ENCODE data around the gene PTPRD.

The PTPRD gene

GRCh38 chr9:8408575-8409190 lies 2204.1 kb downstream of the PTPRD start:
- Histone ChIP-seq H3K27me3 (ENCODE audit: insufficient read depth, low read length) (no peaks in the 10 kb centered on the region), H2AFZ (ENCODE audit: low read depth, low read length) (no peak overlapping the region), H3K4me3 (ENCODE audit: low read length) (no peak overlapping the region)

GRCh38 chr9:8401961-8402705 lies 2210.7 kb downstream of the PTPRD start:
- no peaks in the 10 kb centered on the region for H3K27me3 ChIP-seq (ENCODE audit: insufficient read depth, low read length)

More at GRCh38 chr9:8408575-8409190, 2204.1 kb downstream of the PTPRD start:
- H3K9me3 ChIP-seq (ENCODE audit: low read length): no peaks in the 10 kb centered on the region
- no peaks in the 10 kb centered on the region for H3K36me3 ChIP-seq (ENCODE audit: insufficient read depth, low read length)
- peaks cover 14% of the 10 kb centered on the region for H3K4me1 ChIP-seq (ENCODE audit: insufficient read depth, low read length)

GRCh38 chr9:8400378-8400777 lies 2212.4 kb downstream of the PTPRD start:
- Histone ChIP-seq H3K27me3 (ENCODE audit: insufficient read depth, low read length) (no peaks in the 10 kb centered on the region), H3K36me3 (ENCODE audit: insufficient read depth, low read length) (no peaks in the 10 kb centered on the region), H3K4me3 (ENCODE audit: low read length) (no peak overlapping the region), H2AFZ (ENCODE audit: low read depth, low read length) (no peak overlapping the region), H3K9me3 (ENCODE audit: low read length) (no peaks in the 10 kb centered on the region), H3K4me1 (ENCODE audit: insufficient read depth, low read length) (peaks cover 10% of the 10 kb centered on the region)

More at GRCh38 chr9:8401961-8402705, 2210.7 kb downstream of the PTPRD start:
- Histone ChIP-seq H3K4me3 (ENCODE audit: low read length) (no peak overlapping the region), H3K36me3 (ENCODE audit: insufficient read depth, low read length) (no peaks in the 10 kb centered on the region), H3K4me1 (ENCODE audit: insufficient read depth, low read length) (peaks cover 10% of the 10 kb centered on the region), H2AFZ (ENCODE audit: low read depth, low read length) (no peak overlapping the region), H3K9me3 (ENCODE audit: low read length) (no peaks in the 10 kb centered on the region)

GRCh38 chr9:8395022-8395421 lies 2217.8 kb downstream of the PTPRD start:
- Histone ChIP-seq H3K36me3 (ENCODE audit: insufficient read depth, low read length) (no peaks in the 10 kb centered on the region), H3K4me1 (ENCODE audit: insufficient read depth, low read length) (no peaks in the 10 kb centered on the region), H3K4me3 (ENCODE audit: low read length) (no peak overlapping the region), H3K27me3 (ENCODE audit: insufficient read depth, low read length) (no peaks in the 10 kb centered on the region), H2AFZ (ENCODE audit: low read depth, low read length) (no peak overlapping the region), H3K9me3 (ENCODE audit: low read length) (no peaks in the 10 kb centered on the region)

- Histone ChIP-seq H3K9me3 (ENCODE audit: low read length) (no peaks in the 10 kb centered on the region), H3K36me3 (ENCODE audit: insufficient read depth, low read length) (no peaks in the 10 kb centered on the region), H2AFZ (ENCODE audit: low read depth, low read length) (no peak overlapping the region), H3K27me3 (ENCODE audit: insufficient read depth, low read length) (no peaks in the 10 kb centered on the region), H3K4me3 (ENCODE audit: low read length) (no peak overlapping the region), H3K4me1 (ENCODE audit: insufficient read depth, low read length) (no peaks in the 10 kb centered on the region)
These were observed 2218.5 kb downstream of the PTPRD start for GRCh38 chr9:8394341-8394740.

- Histone ChIP-seq H3K36me3 (ENCODE audit: insufficient read depth, low read length) (peaks cover 7% of the 10 kb centered on the region), H3K27me3 (ENCODE audit: insufficient read depth, low read length) (no peaks in the 10 kb centered on the region), H3K9me3 (ENCODE audit: low read length) (no peaks in the 10 kb centered on the region), H3K4me3 (ENCODE audit: low read length) (no peak overlapping the region), H3K4me1 (ENCODE audit: insufficient read depth, low read length) (no peaks in the 10 kb centered on the region), H2AFZ (ENCODE audit: low read depth, low read length) (no peak overlapping the region)
These were observed 2219.9 kb downstream of the PTPRD start for GRCh38 chr9:8392866-8393265.

- Histone ChIP-seq H3K36me3 (ENCODE audit: insufficient read depth, low read length) (peaks cover 7% of the 10 kb centered on the region), H3K4me1 (ENCODE audit: insufficient read depth, low read length) (no peaks in the 10 kb centered on the region), H2AFZ (ENCODE audit: low read depth, low read length) (no peak overlapping the region), H3K9me3 (ENCODE audit: low read length) (no peaks in the 10 kb centered on the region), H3K4me3 (ENCODE audit: low read length) (no peak overlapping the region), H3K27me3 (ENCODE audit: insufficient read depth, low read length) (no peaks in the 10 kb centered on the region)
These were observed 2221.2 kb downstream of the PTPRD start for GRCh38 chr9:8391566-8391965.

- H3K27me3 ChIP-seq (ENCODE audit: insufficient read depth, low read length): no peaks in the 10 kb centered on the region
- H3K36me3 ChIP-seq (ENCODE audit: insufficient read depth, low read length): peaks cover 7% of the 10 kb centered on the region
These were observed 2221.7 kb downstream of the PTPRD start for GRCh38 chr9:8391132-8391531.

GRCh38 chr9:8390571-8390970 lies 2222.2 kb downstream of the PTPRD start:
- Histone ChIP-seq H3K4me3 (ENCODE audit: low read length) (no peak overlapping the region), H3K27me3 (ENCODE audit: insufficient read depth, low read length) (no peaks in the 10 kb centered on the region), H3K36me3 (ENCODE audit: insufficient read depth, low read length) (peaks cover 7% of the 10 kb centered on the region), H3K4me1 (ENCODE audit: insufficient read depth, low read length) (no peaks in the 10 kb centered on the region), H3K9me3 (ENCODE audit: low read length) (no peaks in the 10 kb centered on the region), H2AFZ (ENCODE audit: low read depth, low read length) (no peak overlapping the region)

More at GRCh38 chr9:8391132-8391531, 2221.7 kb downstream of the PTPRD start:
- Histone ChIP-seq H3K4me3 (ENCODE audit: low read length) (no peak overlapping the region), H3K4me1 (ENCODE audit: insufficient read depth, low read length) (no peaks in the 10 kb centered on the region), H2AFZ (ENCODE audit: low read depth, low read length) (no peak overlapping the region), H3K9me3 (ENCODE audit: low read length) (no peaks in the 10 kb centered on the region)

- no peaks in the 10 kb centered on the region for H3K9me3 ChIP-seq (ENCODE audit: low read length)
- no peaks in the 10 kb centered on the region for H3K4me1 ChIP-seq (ENCODE audit: insufficient read depth, low read length)
- peaks cover 7% of the 10 kb centered on the region for H3K36me3 ChIP-seq (ENCODE audit: insufficient read depth, low read length)
- H2AFZ ChIP-seq (ENCODE audit: low read depth, low read length): no peak overlapping the region
- H3K27me3 ChIP-seq (ENCODE audit: insufficient read depth, low read length): no peaks in the 10 kb centered on the region
- H3K4me3 ChIP-seq (ENCODE audit: low read length): no peak overlapping the region
These were observed 2223.3 kb downstream of the PTPRD start for GRCh38 chr9:8389531-8389930.

- Histone ChIP-seq H3K4me3 (ENCODE audit: low read length) (no peak overlapping the region), H3K4me1 (ENCODE audit: insufficient read depth, low read length) (no peaks in the 10 kb centered on the region), H3K36me3 (ENCODE audit: insufficient read depth, low read length) (peaks cover 7% of the 10 kb centered on the region), H2AFZ (ENCODE audit: low read depth, low read length) (no peak overlapping the region), H3K27me3 (ENCODE audit: insufficient read depth, low read length) (no peaks in the 10 kb centered on the region), H3K9me3 (ENCODE audit: low read length) (no peaks in the 10 kb centered on the region)
These were observed 2224.7 kb downstream of the PTPRD start for GRCh38 chr9:8388132-8388531.

GRCh38 chr9:8384091-8384490 lies 2228.7 kb downstream of the PTPRD start:
- H3K27me3 ChIP-seq (ENCODE audit: insufficient read depth, low read length): no peaks in the 10 kb centered on the region
- H3K9me3 ChIP-seq (ENCODE audit: low read length): no peaks in the 10 kb centered on the region
- H3K4me1 ChIP-seq (ENCODE audit: insufficient read depth, low read length): no peaks in the 10 kb centered on the region
- no peak overlapping the region for H2AFZ ChIP-seq (ENCODE audit: low read depth, low read length)
- H3K4me3 ChIP-seq (ENCODE audit: low read length): no peak overlapping the region
- peaks cover 7% of the 10 kb centered on the region for H3K36me3 ChIP-seq (ENCODE audit: insufficient read depth, low read length)

- Histone ChIP-seq H3K36me3 (ENCODE audit: insufficient read depth, low read length) (no peaks in the 10 kb centered on the region), H3K4me3 (ENCODE audit: low read length) (no peak overlapping the region), H3K9me3 (ENCODE audit: low read length) (no peaks in the 10 kb centered on the region), H2AFZ (ENCODE audit: low read depth, low read length) (no peak overlapping the region), H3K4me1 (ENCODE audit: insufficient read depth, low read length) (no peaks in the 10 kb centered on the region), H3K27me3 (ENCODE audit: insufficient read depth, low read length) (no peaks in the 10 kb centered on the region)
These were observed 2229.8 kb downstream of the PTPRD start for GRCh38 chr9:8382777-8383527.
